CD4-positive, alpha-beta T cell treated with Interleukin-17A for 1 hour (primary cell): ENCODE measurements around the gene KIF16B.

ENCODE experiments used
- DNase-seq: peaks from one replicate; pipeline ENCODE4 v3.0.0-alpha.2; 2020

The KIF16B gene

GRCh38 chr20:16388731-16389130 lies 184.5 kb downstream of the KIF16B start:
- DNase-seq, result no peak

GRCh38 chr20:16387666-16388065 lies 185.6 kb downstream of the KIF16B start:
- DNase-seq, result no peak

GRCh38 chr20:16385891-16386290 lies 187.4 kb downstream of the KIF16B start:
- no peak for DNase-seq

- DNase-seq, result no peak
Observed at GRCh38 chr20:16385462-16385861, 187.8 kb downstream of the KIF16B start.

GRCh38 chr20:16381444-16381843 lies 191.8 kb downstream of the KIF16B start:
- DNase-seq, result no peak

- no peak for DNase-seq
Observed at GRCh38 chr20:16378712-16379370, 194.4 kb downstream of the KIF16B start.

- DNase-seq, result no peak
Observed at GRCh38 chr20:16378122-16378521, 195.1 kb downstream of the KIF16B start.

GRCh38 chr20:16369441-16369840 lies 203.8 kb downstream of the KIF16B start:
- DNase-seq, result no peak

- DNase-seq, result no peak
Observed at GRCh38 chr20:16368645-16369292, 204.5 kb downstream of the KIF16B start.

GRCh38 chr20:16367948-16368560 lies 205.2 kb downstream of the KIF16B start:
- no peak for DNase-seq

- DNase-seq, result no peak
Observed at GRCh38 chr20:16366529-16366928, 206.7 kb downstream of the KIF16B start.

- no peak for DNase-seq
Observed at GRCh38 chr20:16364320-16364687, 208.9 kb downstream of the KIF16B start.

- DNase-seq, result no peak
Observed at GRCh38 chr20:16363506-16364319, 209.5 kb downstream of the KIF16B start.

GRCh38 chr20:16362642-16363041 lies 210.6 kb downstream of the KIF16B start:
- DNase-seq, result no peak

- no peak for DNase-seq
Observed at GRCh38 chr20:16360668-16361067, 212.6 kb downstream of the KIF16B start.

- DNase-seq, result no peak
Observed at GRCh38 chr20:16353417-16353781, 219.8 kb downstream of the KIF16B start.

GRCh38 chr20:16352751-16353416 lies 220.4 kb downstream of the KIF16B start:
- DNase-seq, result no peak

- no peak for DNase-seq
Observed at GRCh38 chr20:16352321-16352720, 220.9 kb downstream of the KIF16B start.

GRCh38 chr20:16351415-16351814 lies 221.8 kb downstream of the KIF16B start:
- DNase-seq, result no peak

- DNase-seq, result no peak
Observed at GRCh38 chr20:16350465-16350864, 222.8 kb downstream of the KIF16B start.

GRCh38 chr20:16349523-16350260 lies 223.6 kb downstream of the KIF16B start:
- DNase-seq, result no peak

- DNase-seq, result no peak
Observed at GRCh38 chr20:16346956-16347355, 226.3 kb downstream of the KIF16B start.
